H9 (cell line): ENCODE measurements around the gene TFG. TPM values are rescaled to one million over a fixed set of nuclear protein-coding genes. Genes with fewer than 3 reads are reported as not detected.

ENCODE experiments used
- DNase-seq: peaks from one replicate; pipeline ENCODE4 v3.0.0-alpha.2; 2017
- H2AFZ ChIP-seq: one replicate; pipeline ENCODE4 v1.6.1; 2013; ENCODE audit warnings: mild to moderate bottlenecking, low read length, control low read depth, moderate library complexity
- H2AK5ac ChIP-seq: 2 replicates; pipeline ENCODE4 v1.6.1; 2013; ENCODE audit warnings: low read length, control low read depth, mixed read lengths; ENCODE audit not compliant: insufficient read length
- H2BK120ac ChIP-seq: one replicate; pipeline ENCODE4 v1.6.1; 2013; ENCODE audit warnings: low read depth, mild to moderate bottlenecking, low read length, control low read depth, inconsistent platforms; ENCODE audit not compliant: poor library complexity, severe bottlenecking
- H2BK12ac ChIP-seq: 2 replicates; pipeline ENCODE4 v1.6.1; 2013; ENCODE audit warnings: low read length, control low read depth, mixed read lengths, low read depth; ENCODE audit not compliant: insufficient read length
- H2BK15ac ChIP-seq: 2 replicates; pipeline ENCODE4 v1.6.1; 2013; ENCODE audit warnings: low read depth, low read length, control low read depth
- H2BK20ac ChIP-seq: one replicate; pipeline ENCODE4 v1.6.1; 2013; ENCODE audit warnings: low read depth, mild to moderate bottlenecking, low read length, control low read depth, inconsistent platforms; ENCODE audit not compliant: poor library complexity, severe bottlenecking
- H2BK5ac ChIP-seq: 2 replicates; pipeline ENCODE4 v1.6.1; 2013; ENCODE audit warnings: low read length, control low read depth, mixed read lengths; ENCODE audit not compliant: insufficient read length
- H3K14ac ChIP-seq: 2 replicates; pipeline ENCODE4 v1.6.1; 2013; ENCODE audit warnings: low read length, control low read depth; ENCODE audit not compliant: insufficient read depth
- H3K18ac ChIP-seq: 2 replicates; pipeline ENCODE4 v1.6.1; 2013; ENCODE audit warnings: low read depth, mild to moderate bottlenecking, mixed read lengths, low read length, control low read depth; ENCODE audit not compliant: insufficient read length
- H3K23ac ChIP-seq: 2 replicates; pipeline ENCODE4 v1.6.1; 2013; ENCODE audit warnings: low read length, control low read depth, mixed read lengths, low read depth; ENCODE audit not compliant: insufficient read length
- H3K23me2 ChIP-seq: 2 replicates; pipeline ENCODE4 v1.6.1; 2013; ENCODE audit warnings: low read depth, mild to moderate bottlenecking, mixed read lengths, low read length, control low read depth; ENCODE audit not compliant: insufficient read length, poor library complexity, severe bottlenecking
- H3K27ac ChIP-seq: 2 replicates; pipeline ENCODE4 v1.5.1; 2013; ENCODE audit warnings: low read length, control low read depth, mixed read lengths, low read depth; ENCODE audit not compliant: insufficient read length
- H3K27me3 ChIP-seq: 2 replicates; pipeline ENCODE4 v1.6.1; 2013; ENCODE audit warnings: low read length, control low read depth, inconsistent platforms; ENCODE audit not compliant: insufficient read depth
- H3K4ac ChIP-seq: 2 replicates; pipeline ENCODE4 v1.6.1; 2013; ENCODE audit warnings: low read depth, mild to moderate bottlenecking, control low read depth, inconsistent platforms, low read length, moderate library complexity
- H3K4me1 ChIP-seq: 2 replicates; pipeline ENCODE4 v1.6.1; 2013; ENCODE audit warnings: low read length, control low read depth, inconsistent platforms; ENCODE audit not compliant: insufficient read depth
- H3K4me2 ChIP-seq: 2 replicates; pipeline ENCODE4 v1.6.1; 2013; ENCODE audit warnings: low read length, control low read depth, mixed read lengths; ENCODE audit not compliant: insufficient read length, insufficient read depth
- H3K56ac ChIP-seq: 2 replicates; pipeline ENCODE4 v1.6.1; 2013; ENCODE audit warnings: low read depth, mild to moderate bottlenecking, mixed read lengths, low read length, control low read depth; ENCODE audit not compliant: insufficient read length
- H3K79me1 ChIP-seq: 2 replicates; pipeline ENCODE4 v1.6.1; 2013; ENCODE audit warnings: low read depth, mild to moderate bottlenecking, moderate library complexity, low read length, control low read depth, inconsistent platforms; ENCODE audit not compliant: insufficient read depth, poor library complexity, severe bottlenecking
- H3K79me2 ChIP-seq: 2 replicates; pipeline ENCODE4 v1.6.1; 2013; ENCODE audit warnings: low read length, control low read depth, inconsistent platforms; ENCODE audit not compliant: insufficient read depth
- H3K9ac ChIP-seq: 2 replicates; pipeline ENCODE4 v1.6.1; 2013; ENCODE audit warnings: low read length, control low read depth, mixed read lengths; ENCODE audit not compliant: insufficient read length; ENCODE audit errors: extremely low read depth
- H3K9me3 ChIP-seq: one replicate; pipeline ENCODE4 v1.6.1; 2013; ENCODE audit warnings: low read depth, low read length, inconsistent platforms; ENCODE audit not compliant: control insufficient read depth
- H3T11ph ChIP-seq: one replicate; pipeline ENCODE4 v1.6.1; 2013; ENCODE audit warnings: mild to moderate bottlenecking, low read length, control low read depth, inconsistent platforms
- H4K20me1 ChIP-seq: one replicate; pipeline ENCODE4 v1.6.1; 2013; ENCODE audit not compliant: control insufficient read depth, insufficient read length, insufficient read depth
- H4K5ac ChIP-seq: 2 replicates; pipeline ENCODE4 v1.6.1; 2013; ENCODE audit warnings: low read depth, mild to moderate bottlenecking, mixed read lengths, low read length, control low read depth; ENCODE audit not compliant: insufficient read length
- H4K8ac ChIP-seq: replicated peaks from 2 replicates; pipeline ENCODE4 v1.6.1; 2013; ENCODE audit warnings: low read length, control low read depth, mixed read lengths, low read depth; ENCODE audit not compliant: insufficient read length
- H4K91ac ChIP-seq: 2 replicates; pipeline ENCODE4 v1.6.1; 2013; ENCODE audit warnings: low read depth, mild to moderate bottlenecking, moderate library complexity, mixed read lengths, low read length, control low read depth; ENCODE audit not compliant: insufficient read length
- H3K27ac Mint-ChIP-seq, 3 experiments: 2 replicates in 2 of 3; 3 replicates in 1 of 3; pipeline ENCODE4 v1.8.0; 2020 to 2021; ENCODE audit warnings: mixed read lengths in 3 of 3, mild to moderate bottlenecking in 1 of 3, moderate library complexity in 1 of 3
- H3K27me3 Mint-ChIP-seq: 2 replicates; pipeline ENCODE4 v1.8.0; 2021; ENCODE audit warnings: low read depth, mild to moderate bottlenecking, moderate library complexity, mixed read lengths
- H3K36me3 Mint-ChIP-seq, 3 experiments: 2 replicates in 2 of 3; 3 replicates in 1 of 3; pipeline ENCODE4 v1.8.0; 2020 to 2021; ENCODE audit warnings: low read depth in 3 of 3, mixed read lengths in 3 of 3; ENCODE audit not compliant: insufficient read depth in 1 of 3
- H3K4me1 Mint-ChIP-seq, 2 experiments: 2 replicates each; pipeline ENCODE4 v1.8.0; 2020; ENCODE audit warnings: mixed read lengths in 2 of 2
- H3K4me3 Mint-ChIP-seq, 2 experiments: 2 replicates in 1 of 2; 3 replicates in 1 of 2; pipeline ENCODE4 v1.8.0; 2020 to 2021; ENCODE audit warnings: mild to moderate bottlenecking in 2 of 2, mixed read lengths in 2 of 2, moderate library complexity in 1 of 2
- H3K9me3 Mint-ChIP-seq, 2 experiments: 2 replicates in 1 of 2; 3 replicates in 1 of 2; pipeline ENCODE4 v1.8.0; 2020; ENCODE audit warnings: mild to moderate bottlenecking in 2 of 2, mixed read lengths in 2 of 2, moderate library complexity in 1 of 2
- total RNA-seq: library from RNA; stranded (reverse); gene quantifications from 2 replicates; pipeline ENCODE4 v1.2.1, GENCODE V29; 2021
- TF ChIP-seq, protein P1 (sequence below): fragments of 200-600 bp; sonication (generic); conservative IDR thresholded peaks from 3 replicates; pipeline ENCODE4 v1.8.0; 2021; ENCODE audit warnings: antibody characterized with exemption, mild to moderate bottlenecking

The TFG gene
- total RNA-seq, 1 experiment from 2014 or later = 80.7 TPM

DNA sequence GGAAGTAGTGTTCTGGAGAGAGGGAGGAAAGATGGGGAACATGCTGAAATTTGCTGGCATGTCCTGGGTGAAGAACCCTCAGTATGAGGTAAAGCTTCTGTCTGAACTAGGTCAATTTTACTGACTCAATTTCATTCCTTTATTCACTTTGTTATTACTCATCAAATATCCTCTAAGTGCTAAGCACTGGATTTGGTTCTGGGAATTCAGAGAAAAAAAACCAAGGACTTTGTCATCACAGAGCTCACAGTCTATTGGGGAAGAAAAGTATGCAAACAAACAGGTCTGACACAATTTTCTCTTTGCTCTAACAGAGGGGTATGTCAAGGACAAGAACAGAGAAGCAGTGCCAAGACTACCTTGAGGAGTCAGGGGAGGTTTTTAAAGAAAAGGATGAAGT, 68.0 kb downstream of the TFG start:
- no peak overlapping the region for H4K8ac ChIP-seq
- no peaks in the 10 kb centered on the region for H3K23me2 ChIP-seq
- no peak overlapping the region for H3T11ph ChIP-seq
- H3K56ac ChIP-seq = no peak overlapping the region
- H3K18ac ChIP-seq = no peak overlapping the region
- H3K27ac Mint-ChIP-seq = no peak overlapping the region; a peak in 1 of 7 replicates
- no peak overlapping the region for H2AFZ ChIP-seq
- H3K14ac ChIP-seq = no peak overlapping the region
- H3K9ac ChIP-seq = no peak overlapping the region
- H3K27me3 ChIP-seq = no peaks in the 10 kb centered on the region
- no peaks in the 10 kb centered on the region for H3K9me3 ChIP-seq
- DNase-seq = no peak
- TF ChIP-seq, protein P1, sequence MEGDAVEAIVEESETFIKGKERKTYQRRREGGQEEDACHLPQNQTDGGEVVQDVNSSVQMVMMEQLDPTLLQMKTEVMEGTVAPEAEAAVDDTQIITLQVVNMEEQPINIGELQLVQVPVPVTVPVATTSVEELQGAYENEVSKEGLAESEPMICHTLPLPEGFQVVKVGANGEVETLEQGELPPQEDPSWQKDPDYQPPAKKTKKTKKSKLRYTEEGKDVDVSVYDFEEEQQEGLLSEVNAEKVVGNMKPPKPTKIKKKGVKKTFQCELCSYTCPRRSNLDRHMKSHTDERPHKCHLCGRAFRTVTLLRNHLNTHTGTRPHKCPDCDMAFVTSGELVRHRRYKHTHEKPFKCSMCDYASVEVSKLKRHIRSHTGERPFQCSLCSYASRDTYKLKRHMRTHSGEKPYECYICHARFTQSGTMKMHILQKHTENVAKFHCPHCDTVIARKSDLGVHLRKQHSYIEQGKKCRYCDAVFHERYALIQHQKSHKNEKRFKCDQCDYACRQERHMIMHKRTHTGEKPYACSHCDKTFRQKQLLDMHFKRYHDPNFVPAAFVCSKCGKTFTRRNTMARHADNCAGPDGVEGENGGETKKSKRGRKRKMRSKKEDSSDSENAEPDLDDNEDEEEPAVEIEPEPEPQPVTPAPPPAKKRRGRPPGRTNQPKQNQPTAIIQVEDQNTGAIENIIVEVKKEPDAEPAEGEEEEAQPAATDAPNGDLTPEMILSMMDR = no peak
- no peaks in the 10 kb centered on the region for H3K79me1 ChIP-seq
- H3K27ac ChIP-seq = no peak overlapping the region
- H3K4me1 Mint-ChIP-seq = 0 out of 4 replicates have a peak, but pooled peaks cover 0 to 2% of the 10 kb centered on the region in 2 experiments
- H2BK15ac ChIP-seq = no peak overlapping the region
- H2AK5ac ChIP-seq = no peak overlapping the region
- H3K4ac ChIP-seq = no peak overlapping the region
- H4K91ac ChIP-seq = no peak overlapping the region
- H3K4me1 ChIP-seq = no peaks in the 10 kb centered on the region
- no peak overlapping the region for H2BK120ac ChIP-seq
- H3K4me3 Mint-ChIP-seq = no peak overlapping the region
- H2BK12ac ChIP-seq = no peak overlapping the region
- H3K27me3 Mint-ChIP-seq = no peaks in the 10 kb centered on the region
- no peak overlapping the region for H3K4me2 ChIP-seq
- no peak overlapping the region for H4K5ac ChIP-seq
- H3K23ac ChIP-seq = no peak overlapping the region
- no peak overlapping the region for H2BK20ac ChIP-seq
- H4K20me1 ChIP-seq = no peaks in the 10 kb centered on the region
- no peak overlapping the region for H2BK5ac ChIP-seq
- no peaks in the 10 kb centered on the region for H3K79me2 ChIP-seq
- H3K36me3 Mint-ChIP-seq = no peaks in the 10 kb centered on the region
- H3K9me3 Mint-ChIP-seq = no peaks in the 10 kb centered on the region
